ENCODE measurements around the gene EXOC5. TPM values are rescaled to one million over a fixed set of nuclear protein-coding genes. Genes with fewer than 3 reads are reported as not detected.

Gene EXOC5
- polyA plus RNA-seq, 3 donors = 55.0 to 62.9 (median 57.9) TPM

DNA sequence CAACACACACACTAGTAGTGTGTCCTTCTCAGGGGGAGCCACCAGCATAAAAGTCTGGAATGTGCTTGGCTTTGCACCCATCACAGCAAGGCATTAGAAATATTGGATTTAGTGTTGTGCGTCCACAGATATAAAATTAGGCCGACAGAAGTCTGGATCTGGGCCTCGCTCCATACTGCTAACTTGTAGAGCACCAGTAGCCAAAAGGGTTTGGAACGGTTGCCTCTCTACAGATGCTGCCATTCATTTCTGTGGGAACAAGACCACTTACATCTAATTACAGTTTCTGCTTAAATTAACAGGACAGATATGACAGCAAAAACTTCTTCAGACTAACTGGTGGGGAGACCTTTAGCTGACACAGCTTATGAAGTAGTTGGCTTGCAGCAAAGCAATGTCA lies 94.2 kb downstream of the EXOC5 start:
- DNase-seq = no peak

DNA sequence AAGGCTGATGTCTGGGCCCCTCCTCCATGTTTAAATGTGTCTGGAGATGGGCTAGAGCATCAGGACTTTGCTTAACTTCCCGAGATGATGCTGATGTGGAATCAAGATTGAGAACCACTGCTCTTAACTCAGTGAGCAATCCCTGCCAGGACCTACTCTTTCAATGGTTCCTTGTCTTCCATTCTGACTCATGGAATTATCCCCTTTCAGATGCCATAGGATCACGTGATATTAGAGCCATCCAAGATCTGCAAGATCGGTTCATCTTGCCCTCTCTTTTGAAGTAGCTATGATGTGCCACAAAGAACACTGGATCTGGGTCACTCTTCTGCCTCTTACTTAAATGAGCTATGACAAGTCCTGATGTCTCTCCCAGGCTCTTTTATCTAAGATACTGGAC lies 96.8 kb downstream of the EXOC5 start:
- no peak for DNase-seq

DNA sequence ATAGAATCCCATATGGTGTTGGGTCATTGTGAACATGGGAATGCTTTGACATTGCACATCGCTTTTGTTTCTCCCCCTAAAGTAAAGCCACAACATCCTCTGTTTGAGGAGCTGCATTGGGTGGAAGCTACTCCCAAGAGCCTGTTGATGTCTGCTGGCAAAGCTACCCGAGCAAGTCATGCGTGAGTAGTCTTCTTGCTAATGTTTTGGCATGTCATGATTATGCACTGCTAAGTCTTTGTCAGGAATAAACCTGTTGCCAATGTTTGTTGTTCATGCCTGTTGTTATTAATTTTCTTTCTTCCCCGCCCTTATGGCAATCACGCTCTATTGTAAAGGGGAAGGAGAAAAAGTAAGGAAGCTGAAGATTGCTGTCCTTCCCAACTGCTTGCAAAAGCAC lies 97.3 kb downstream of the EXOC5 start:
- DNase-seq = no peak

DNA sequence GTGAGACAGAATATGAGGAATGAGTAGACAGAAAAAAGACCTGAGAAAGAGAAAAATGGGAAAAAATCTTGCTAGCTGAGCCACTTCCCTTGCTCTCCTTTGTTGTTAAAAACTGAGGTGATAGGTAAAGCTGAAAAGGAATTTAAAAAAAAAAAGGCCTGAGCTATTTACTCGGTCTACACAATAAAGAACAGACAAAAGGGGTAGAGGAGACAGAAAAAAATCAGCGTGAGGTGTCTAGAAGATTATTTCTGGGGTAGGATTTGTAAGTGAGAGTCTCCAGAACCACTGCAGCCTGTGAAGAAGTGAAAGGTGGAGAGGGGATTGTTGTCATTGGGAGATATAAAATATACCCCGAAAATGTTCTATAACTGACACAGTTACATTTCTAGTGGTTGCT lies 98.8 kb downstream of the EXOC5 start:
- DNase-seq = no peak

DNA sequence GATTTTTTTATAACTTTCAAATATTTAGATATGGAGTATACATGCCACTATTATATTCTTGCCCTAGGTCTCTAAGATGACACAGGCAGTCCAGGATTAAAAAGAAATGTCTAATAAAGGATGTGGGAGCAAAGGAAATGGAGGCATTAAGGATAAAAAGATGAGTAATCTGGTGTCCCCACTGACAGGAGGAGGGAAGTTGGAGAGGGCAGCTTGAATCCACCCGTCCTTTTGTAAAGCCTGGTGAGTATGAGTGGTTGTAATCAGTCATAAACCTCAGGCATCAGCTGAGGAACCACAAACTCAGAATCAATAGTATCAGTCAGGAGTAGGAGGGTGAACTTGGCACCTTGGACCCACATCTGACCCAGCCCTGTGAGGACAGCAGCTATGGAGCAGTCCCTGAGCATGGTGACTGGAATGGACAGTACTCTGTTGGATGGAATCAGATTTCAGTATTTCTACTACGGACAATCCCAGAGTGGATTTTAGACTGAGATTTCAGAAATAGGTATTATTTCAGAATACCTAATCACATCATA lies 100.5 kb downstream of the EXOC5 start:
- no peak for DNase-seq

DNA sequence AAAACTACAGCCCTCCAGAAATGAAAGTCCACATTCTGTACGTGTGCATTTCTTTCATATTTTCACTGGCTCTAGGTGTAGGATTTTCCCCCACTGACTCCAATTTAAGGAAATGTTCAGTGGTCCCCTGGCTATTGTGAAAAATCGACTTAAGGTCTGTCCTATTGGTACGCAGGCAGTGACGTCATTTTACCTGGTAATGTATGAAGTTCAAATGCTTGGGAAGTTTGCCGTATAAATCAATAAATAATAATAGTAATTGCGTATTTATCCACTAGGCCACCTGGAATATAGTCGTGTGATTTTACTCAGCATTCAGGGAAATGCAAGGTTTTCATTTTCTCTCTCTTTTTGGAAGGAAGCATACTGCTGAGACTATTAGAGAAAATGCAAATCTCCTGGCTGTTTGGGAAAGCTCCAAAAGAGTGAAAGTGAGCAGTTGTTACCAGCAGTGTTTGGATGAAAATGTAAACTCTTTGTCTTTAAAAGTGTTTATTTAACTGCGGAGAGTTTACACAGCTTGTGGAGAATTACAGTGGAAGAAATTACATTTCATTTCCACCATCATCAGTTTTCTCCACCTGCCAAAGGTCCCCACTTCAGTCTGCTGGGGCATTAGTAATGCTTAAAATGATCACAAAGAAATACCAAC lies 107.0 kb downstream of the EXOC5 start:
- DNase-seq = no peak

DNA sequence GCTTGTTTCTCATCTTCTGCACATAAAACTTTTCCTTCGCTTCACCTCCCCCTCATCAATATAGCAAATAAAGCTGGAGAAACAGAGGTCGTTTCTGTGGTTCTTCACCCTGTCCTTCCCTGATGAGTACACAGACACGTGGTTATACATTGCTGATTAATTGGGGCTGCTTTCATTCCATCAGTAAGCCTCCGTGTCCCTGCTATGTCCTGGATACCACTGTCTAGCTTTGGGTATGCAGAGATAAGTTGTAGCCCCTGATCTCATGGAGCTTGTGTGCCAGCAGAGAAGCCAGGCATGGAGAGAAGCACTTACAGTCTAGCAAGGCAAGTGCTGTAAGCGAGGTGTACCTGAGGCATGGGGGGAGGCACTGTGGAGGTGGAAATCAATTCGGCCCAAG lies 108.4 kb downstream of the EXOC5 start:
- no peak for DNase-seq

DNA sequence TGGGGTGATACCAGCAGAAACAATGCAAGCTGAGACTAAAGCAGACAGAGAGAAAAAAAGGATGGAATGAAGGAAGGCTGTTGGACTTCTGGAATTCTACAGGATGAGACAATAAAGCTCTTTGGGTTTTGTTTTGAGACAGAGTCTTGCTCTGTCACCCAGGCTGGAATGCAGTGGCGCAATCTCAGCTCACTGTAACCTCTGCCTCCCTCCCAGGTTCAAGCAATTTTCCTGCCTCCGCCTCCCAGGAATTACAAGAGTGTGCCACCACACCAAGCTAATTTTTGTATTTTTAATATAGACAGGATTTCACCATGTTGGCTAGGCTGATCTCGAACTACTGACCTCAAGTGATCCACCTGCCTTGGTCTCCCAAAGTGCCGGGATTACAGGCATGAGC lies 115.4 kb downstream of the EXOC5 start:
- DNase-seq = no peak

Other genes starting within 250 kb of the EXOC5 start
- gene AP5M1, start 66 bp upstream of the EXOC5 start, polyA plus RNA-seq (ENCODE audit: insufficient read length in 3 of 3) = 10 to 100 TPM; 50.4 to 55.3 (median 52.3) TPM
- 10 to 100 TPM; 27.1 to 28.6 (median 28.0) TPM for gene NAA30, start 121.7 kb upstream of the EXOC5 start, polyA plus RNA-seq (ENCODE audit: insufficient read length in 3 of 3)
- 100 to 1,000 TPM; 186 to 595 (median 392) TPM for gene CCDC198, start 225.0 kb upstream of the EXOC5 start, polyA plus RNA-seq (ENCODE audit: insufficient read length in 3 of 3)